ENCODE results near the gene ETV3. TPM values are rescaled to one million over a fixed set of nuclear protein-coding genes. Genes with fewer than 3 reads are reported as not detected.

ETV3 gene
- total and polyA plus RNA-seq, 2 of the 8 experiments (the other 6 are each of a cell fraction or from before 2014, with no cell fraction given), result 6.0 to 23.8 TPM

- TF ChIP-seq CTCF (IDR thresholded peaks at IDR 0.05; ENCODE audit: control extremely low read depth in 1 of 3, insufficient read depth in 1 of 3, low read depth in 1 of 3, low read length in 3 of 3) (no peak), BRCA1 (IDR thresholded peaks at IDR 0.05; ENCODE audit: low read depth, low read length) (no peak), RNF2 (IDR thresholded peaks at IDR 0.05; ENCODE audit: borderline replicate concordance, low read depth, low read length, missing control alignments, poor library complexity, severe bottlenecking) (no peak), E2F6 (IDR thresholded peaks at IDR 0.05) (no peak), CHD7 (IDR thresholded peaks at IDR 0.05; ENCODE audit: insufficient replicate concordance, low read length) (no peak), GTF2F1 (IDR thresholded peaks at IDR 0.05; ENCODE audit: borderline replicate concordance, low read depth, low read length) (no peak), EGR1 (IDR thresholded peaks at IDR 0.05; ENCODE audit: borderline replicate concordance, low read depth, low read length) (no peak)
These were observed 20.6 kb downstream of the ETV3 start (continued) for GRCh38 chr1:157117527-157118057.

Data from H1 (cell line).